Cardiac muscle cell (in vitro differentiated cells and primary cell): ENCODE measurements around the gene C19orf25. TPM values are rescaled to one million over a fixed set of nuclear protein-coding genes. Genes with fewer than 3 reads are reported as not detected.

Experiments
- DNase-seq, 2 donors: peaks; one replicate each; pipeline versions ENCODE4 v3.0.0 to v3.0.0-alpha.2; 2010 to 2017; ENCODE audit warnings: low read depth in 1 of 2, low spot score in 1 of 2
- H3K27ac ChIP-seq: fragments of 200-600 bp; sonication (generic); 2 replicates; pipeline ENCODE4 v1.5.1; 2016
- H3K27me3 ChIP-seq: fragments of 200-600 bp; sonication (generic); 2 replicates; pipeline ENCODE4 v1.6.0; 2016; ENCODE audit warnings: control low read depth
- H3K36me3 ChIP-seq: fragments of 200-600 bp; sonication (generic); 2 replicates; pipeline ENCODE4 v1.5.1; 2016; ENCODE audit warnings: control low read depth
- H3K4me1 ChIP-seq: fragments of 200-600 bp; sonication (generic); 2 replicates; pipeline ENCODE4 v1.8.1; 2017; ENCODE audit warnings: low read depth, mild to moderate bottlenecking, mixed run types
- H3K4me3 ChIP-seq: fragments of 200-600 bp; sonication (generic); 2 replicates; pipeline ENCODE4 v1.5.1; 2016; ENCODE audit warnings: mild to moderate bottlenecking
- H3K9me3 ChIP-seq: fragments of 200-600 bp; sonication (generic); 2 replicates; pipeline ENCODE4 v1.5.1; 2017; ENCODE audit warnings: low read depth, mild to moderate bottlenecking, control low read depth
- polyA plus RNA-seq: library from polyadenylated mRNA; unstranded; fragments of >200 nt; fragmentation: Nextera tagmentation; extraction: Ambion mirVana; gene quantifications from 2 replicates; pipeline ENCODE4 v1.2.1, GENCODE V29; 2016
- total RNA-seq: library from RNA; depleted of rRNA; stranded (reverse); fragments of >200 nt; gene quantifications from 2 replicates; pipeline ENCODE4 v1.2.3, GENCODE V29; 2016
- TF ChIP-seq, protein P1 (sequence below): IDR thresholded peaks from 2 replicates; pipeline ENCODE4 v1.5.1; 2012; ENCODE audit warnings: low read depth, mild to moderate bottlenecking, low read length

Gene C19orf25
- total and polyA plus RNA-seq, 2 experiments from 2014 or later: 52.4 to 84.9 TPM

DNA sequence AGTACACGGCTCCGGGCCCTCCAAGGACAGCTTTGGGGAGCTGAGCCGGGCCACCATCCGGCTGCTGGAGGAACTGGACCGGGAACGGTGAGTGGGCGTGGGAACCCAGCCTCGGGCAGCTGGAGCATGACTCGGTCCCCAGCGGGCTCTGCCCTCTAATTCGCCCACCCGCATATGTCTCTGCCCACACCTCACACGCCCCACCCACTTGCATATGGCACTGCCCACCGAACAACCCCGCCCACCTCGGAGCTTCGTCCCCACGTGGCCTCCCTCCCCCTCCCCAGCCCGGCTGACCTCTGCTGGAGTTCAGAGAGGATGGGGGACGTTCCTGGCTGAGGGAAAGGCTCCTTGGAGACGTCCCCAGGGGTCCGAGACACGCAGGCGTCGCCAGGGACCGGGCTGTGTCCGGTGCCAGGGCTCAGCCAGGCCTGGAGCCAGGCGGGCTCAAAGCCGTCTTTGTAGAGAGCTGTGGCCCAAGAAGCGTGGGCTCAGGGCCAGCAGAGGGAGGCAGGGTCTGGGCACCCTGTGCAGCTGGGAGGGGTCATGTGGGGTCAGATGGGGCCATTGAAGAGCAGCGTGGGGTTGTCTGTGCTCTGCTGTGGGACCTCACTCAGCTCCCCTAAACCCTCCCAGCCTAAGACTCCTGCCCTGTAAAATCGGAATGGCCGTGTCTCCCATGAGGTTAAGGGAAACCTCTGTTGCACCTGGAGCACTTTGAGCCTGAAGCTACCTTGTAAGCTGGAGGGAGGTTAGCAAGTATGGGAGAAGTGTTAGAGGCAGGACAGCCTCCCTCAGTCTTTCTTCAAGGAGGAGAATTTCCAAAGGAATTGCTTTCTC, 25.3 kb downstream of the C19orf25 start:
- Histone ChIP-seq H3K27me3 (peaks cover 98% of the 10 kb centered on the region), H3K36me3 (no peaks in the 10 kb centered on the region), H3K4me3 (no peak overlapping the region), H3K9me3 (no peaks in the 10 kb centered on the region), H3K4me1 (no peaks in the 10 kb centered on the region), H3K27ac (no peak overlapping the region)
- TF ChIP-seq, protein P1, sequence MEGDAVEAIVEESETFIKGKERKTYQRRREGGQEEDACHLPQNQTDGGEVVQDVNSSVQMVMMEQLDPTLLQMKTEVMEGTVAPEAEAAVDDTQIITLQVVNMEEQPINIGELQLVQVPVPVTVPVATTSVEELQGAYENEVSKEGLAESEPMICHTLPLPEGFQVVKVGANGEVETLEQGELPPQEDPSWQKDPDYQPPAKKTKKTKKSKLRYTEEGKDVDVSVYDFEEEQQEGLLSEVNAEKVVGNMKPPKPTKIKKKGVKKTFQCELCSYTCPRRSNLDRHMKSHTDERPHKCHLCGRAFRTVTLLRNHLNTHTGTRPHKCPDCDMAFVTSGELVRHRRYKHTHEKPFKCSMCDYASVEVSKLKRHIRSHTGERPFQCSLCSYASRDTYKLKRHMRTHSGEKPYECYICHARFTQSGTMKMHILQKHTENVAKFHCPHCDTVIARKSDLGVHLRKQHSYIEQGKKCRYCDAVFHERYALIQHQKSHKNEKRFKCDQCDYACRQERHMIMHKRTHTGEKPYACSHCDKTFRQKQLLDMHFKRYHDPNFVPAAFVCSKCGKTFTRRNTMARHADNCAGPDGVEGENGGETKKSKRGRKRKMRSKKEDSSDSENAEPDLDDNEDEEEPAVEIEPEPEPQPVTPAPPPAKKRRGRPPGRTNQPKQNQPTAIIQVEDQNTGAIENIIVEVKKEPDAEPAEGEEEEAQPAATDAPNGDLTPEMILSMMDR: no peak
- DNase-seq: peak in 1 of 2 donors; percentile 36

DNA sequence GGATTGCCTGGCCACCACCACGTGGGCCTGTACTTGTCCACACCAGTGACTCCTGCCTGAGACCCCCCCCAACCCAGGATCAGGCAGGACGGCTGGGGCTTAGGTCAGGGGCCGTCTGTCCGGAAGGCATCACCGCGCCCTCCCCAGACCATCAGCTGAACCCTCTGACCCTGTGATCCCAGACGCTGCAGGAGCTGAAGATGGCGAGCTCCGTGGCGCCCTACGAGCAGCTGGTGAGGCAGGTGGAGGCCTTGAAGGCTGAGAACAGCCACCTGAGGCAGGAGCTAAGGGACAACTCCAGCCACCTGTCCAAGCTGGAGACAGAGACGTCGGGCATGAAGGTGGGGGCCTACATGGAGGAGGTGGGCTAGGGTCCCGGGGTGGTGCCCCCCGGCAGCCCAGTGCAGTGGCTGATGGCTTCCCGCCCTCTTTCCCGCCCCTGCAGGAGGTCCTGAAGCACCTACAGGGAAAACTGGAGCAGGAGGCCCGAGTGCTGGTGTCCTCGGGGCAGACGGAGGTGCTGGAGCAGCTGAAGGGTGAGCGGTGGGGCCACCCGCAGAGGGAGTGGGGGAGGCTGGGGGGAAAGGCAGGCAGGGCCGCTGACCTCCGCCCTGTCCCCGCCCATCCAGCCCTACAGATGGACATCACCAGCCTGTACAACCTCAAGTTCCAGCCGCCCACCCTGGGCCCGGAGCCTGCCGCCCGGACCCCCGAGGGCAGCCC, 26.1 kb downstream of the C19orf25 start:
- H3K9me3 ChIP-seq: no peaks in the 10 kb centered on the region
- no peak overlapping the region for H3K4me3 ChIP-seq
- DNase-seq: no peak
- no peak overlapping the region for H3K27ac ChIP-seq
- H3K4me1 ChIP-seq: no peaks in the 10 kb centered on the region
- TF ChIP-seq, protein P1: no peak
- H3K27me3 ChIP-seq: peaks cover 98% of the 10 kb centered on the region
- no peaks in the 10 kb centered on the region for H3K36me3 ChIP-seq

- H3K27ac ChIP-seq: no peak overlapping the region
- TF ChIP-seq, protein P1: no peak
- peaks cover 100% of the 10 kb centered on the region for H3K27me3 ChIP-seq
- no peaks in the 10 kb centered on the region for H3K36me3 ChIP-seq
- no peak for DNase-seq
- no peak overlapping the region for H3K4me3 ChIP-seq
- no peaks in the 10 kb centered on the region for H3K4me1 ChIP-seq
- no peaks in the 10 kb centered on the region for H3K9me3 ChIP-seq
These were observed 26.9 kb downstream of the C19orf25 start for GRCh38 chr19:1451916-1452801.

- TF ChIP-seq, protein P1: no peak
- peaks cover 100% of the 10 kb centered on the region for H3K27me3 ChIP-seq
- H3K4me1 ChIP-seq: peaks cover 5% of the 10 kb centered on the region
- no peak overlapping the region for H3K27ac ChIP-seq
- DNase-seq: no peak
- no peaks in the 10 kb centered on the region for H3K9me3 ChIP-seq
- no peaks in the 10 kb centered on the region for H3K36me3 ChIP-seq
- H3K4me3 ChIP-seq: no peak overlapping the region
These were observed 28.0 kb downstream of the C19orf25 start for GRCh38 chr19:1450735-1451731.
